ENCODE results near the gene AGAP6. TPM values are rescaled to one million over a fixed set of nuclear protein-coding genes. Genes with fewer than 3 reads are reported as not detected.
"Not testable (repeated sequence)": the region's sequence is repeated elsewhere in the genome, so short reads cannot be mapped to it uniquely, and the experiment has no call there.

Gene AGAP6
- polyA plus RNA-seq, 1 donor from 2014 or later, result 23.3 TPM

DNA sequence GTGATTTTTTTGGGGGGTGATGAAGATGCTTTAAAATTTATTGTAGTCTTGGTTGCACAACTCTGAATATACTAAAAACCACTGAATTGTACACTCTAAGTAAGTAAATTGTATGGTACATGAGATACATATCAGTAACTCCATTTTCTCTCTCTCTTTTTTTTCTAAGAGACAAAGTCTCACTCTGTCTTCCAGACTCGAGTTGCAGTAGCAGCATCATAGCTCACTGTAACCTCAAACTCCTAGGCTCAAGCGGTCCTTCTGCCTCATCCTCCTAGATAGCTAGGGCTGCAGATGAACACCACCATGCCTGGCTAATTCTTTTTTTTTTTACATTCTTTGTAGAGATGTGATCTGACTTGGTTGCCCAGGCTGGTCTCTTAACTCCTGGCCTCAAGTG is 39.5 kb upstream of the AGAP6 start:
- not testable (repeated sequence) for H4K20me1 ChIP-seq (ENCODE audit: insufficient read depth); H3K4me2 ChIP-seq (ENCODE audit: low read length); H3K36me3 ChIP-seq (ENCODE audit: insufficient read depth, low read length); H3K9me2 ChIP-seq (ENCODE audit: insufficient read depth, low read length); H3K27me3 ChIP-seq (ENCODE audit: insufficient read depth, low read depth, low read length); H3K79me2 ChIP-seq (replicated peaks; ENCODE audit: insufficient read depth, low read length); H3K9ac ChIP-seq (ENCODE audit: low read length); H3K9me3 ChIP-seq (ENCODE audit: low read length); H2AFZ ChIP-seq (ENCODE audit: low read depth, low read length); H3K4me3 ChIP-seq (ENCODE audit: low read length); H3F3A ChIP-seq (ENCODE audit: insufficient read depth, low read length, poor library complexity, severe bottlenecking); H3K27ac ChIP-seq (ENCODE audit: low read length)

DNA sequence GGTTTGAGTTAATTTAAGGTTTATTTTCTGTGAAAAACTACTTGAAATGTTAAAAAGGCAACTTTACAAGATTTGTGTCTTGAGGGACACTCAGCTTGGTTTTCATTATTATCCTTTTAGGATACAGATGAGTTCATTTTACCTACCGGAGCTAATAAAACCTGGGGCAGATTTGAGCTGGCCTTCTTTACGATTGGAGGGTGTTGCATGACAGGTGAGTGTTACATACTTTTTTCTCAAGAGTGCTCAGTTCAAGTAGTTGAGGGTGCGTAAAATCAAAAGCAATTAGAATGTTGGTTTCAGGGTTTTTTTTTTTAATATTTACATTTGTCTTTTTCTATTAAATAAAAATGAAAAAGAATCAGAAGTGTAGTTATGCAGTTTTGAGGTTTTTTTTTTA is 36.2 kb upstream of the AGAP6 start:
- H3K36me3 ChIP-seq (ENCODE audit: insufficient read depth, low read length); H3K9me3 ChIP-seq (ENCODE audit: low read length); H3K79me2 ChIP-seq (replicated peaks; ENCODE audit: insufficient read depth, low read length); H3K27me3 ChIP-seq (ENCODE audit: insufficient read depth, low read depth, low read length); H2AFZ ChIP-seq (ENCODE audit: low read depth, low read length); H3K27ac ChIP-seq (ENCODE audit: low read length); H3F3A ChIP-seq (ENCODE audit: insufficient read depth, low read length, poor library complexity, severe bottlenecking); H3K9ac ChIP-seq (ENCODE audit: low read length); H4K20me1 ChIP-seq (ENCODE audit: insufficient read depth); H3K9me2 ChIP-seq (ENCODE audit: insufficient read depth, low read length); H3K4me3 ChIP-seq (ENCODE audit: low read length); H3K4me2 ChIP-seq (ENCODE audit: low read length): not testable (repeated sequence)

DNA sequence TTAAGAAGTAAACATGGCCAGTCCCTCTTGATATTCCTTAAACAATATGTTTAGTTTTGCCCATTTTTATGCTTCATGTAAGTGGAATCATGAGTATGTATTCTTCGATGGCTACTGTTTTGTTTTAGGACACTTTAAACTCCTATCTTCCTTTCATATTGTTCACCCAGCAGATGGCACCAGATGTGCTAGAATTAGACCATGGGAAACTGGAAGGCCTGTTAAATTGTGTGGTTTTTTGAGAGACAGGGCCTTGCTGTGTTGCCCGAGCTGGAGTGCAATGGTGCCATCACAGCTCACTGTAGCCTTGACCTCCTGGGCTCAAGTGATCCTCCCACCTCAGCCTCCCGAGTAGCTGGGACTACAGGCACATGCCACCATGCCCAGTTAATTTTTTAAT is 35.1 kb upstream of the AGAP6 start:
- H3K9me3 ChIP-seq (ENCODE audit: low read length); H2AFZ ChIP-seq (ENCODE audit: low read depth, low read length); H3K9me2 ChIP-seq (ENCODE audit: insufficient read depth, low read length); H3K36me3 ChIP-seq (ENCODE audit: insufficient read depth, low read length); H3K27ac ChIP-seq (ENCODE audit: low read length); H3F3A ChIP-seq (ENCODE audit: insufficient read depth, low read length, poor library complexity, severe bottlenecking); H3K4me3 ChIP-seq (ENCODE audit: low read length); H3K79me2 ChIP-seq (replicated peaks; ENCODE audit: insufficient read depth, low read length); H3K9ac ChIP-seq (ENCODE audit: low read length); H4K20me1 ChIP-seq (ENCODE audit: insufficient read depth); H3K27me3 ChIP-seq (ENCODE audit: insufficient read depth, low read depth, low read length); H3K4me2 ChIP-seq (ENCODE audit: low read length): not testable (repeated sequence)

DNA sequence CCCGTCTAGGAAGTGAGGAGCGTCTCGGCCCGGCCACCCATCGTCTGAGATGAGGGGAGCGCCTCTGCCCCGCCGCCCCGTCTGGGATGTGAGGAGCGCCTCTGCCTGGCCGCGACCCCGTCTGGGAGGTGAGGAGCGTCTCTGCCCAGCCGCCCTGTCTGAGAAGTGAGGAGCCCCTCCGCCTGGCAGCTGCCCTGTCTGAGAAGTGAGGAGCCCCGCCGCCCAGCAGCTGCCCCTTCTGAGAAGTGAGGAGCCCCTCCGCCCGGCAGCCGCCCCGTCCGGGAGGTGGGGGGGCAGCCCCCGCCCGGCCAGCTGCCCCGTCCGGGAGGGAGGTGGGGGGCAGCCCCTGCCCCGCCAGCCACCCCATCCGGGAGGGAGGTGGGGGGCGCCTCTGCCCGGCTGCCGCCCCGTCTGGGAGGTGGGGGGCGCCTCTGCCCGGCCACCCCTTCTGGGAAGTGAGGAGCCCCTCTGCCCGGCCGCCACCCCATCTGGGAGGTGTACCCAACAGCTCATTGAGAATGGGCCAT is 17.8 kb upstream of the AGAP6 start:
- not testable (repeated sequence) for H3K4me2 ChIP-seq (ENCODE audit: low read length); H3F3A ChIP-seq (ENCODE audit: insufficient read depth, low read length, poor library complexity, severe bottlenecking); H3K27ac ChIP-seq (ENCODE audit: low read length); H3K9me2 ChIP-seq (ENCODE audit: insufficient read depth, low read length); H3K36me3 ChIP-seq (ENCODE audit: insufficient read depth, low read length); H3K9ac ChIP-seq (ENCODE audit: low read length); H3K27me3 ChIP-seq (ENCODE audit: insufficient read depth, low read depth, low read length); H2AFZ ChIP-seq (ENCODE audit: low read depth, low read length); H4K20me1 ChIP-seq (ENCODE audit: insufficient read depth); H3K9me3 ChIP-seq (ENCODE audit: low read length); H3K79me2 ChIP-seq (replicated peaks; ENCODE audit: insufficient read depth, low read length); H3K4me3 ChIP-seq (ENCODE audit: low read length)

DNA sequence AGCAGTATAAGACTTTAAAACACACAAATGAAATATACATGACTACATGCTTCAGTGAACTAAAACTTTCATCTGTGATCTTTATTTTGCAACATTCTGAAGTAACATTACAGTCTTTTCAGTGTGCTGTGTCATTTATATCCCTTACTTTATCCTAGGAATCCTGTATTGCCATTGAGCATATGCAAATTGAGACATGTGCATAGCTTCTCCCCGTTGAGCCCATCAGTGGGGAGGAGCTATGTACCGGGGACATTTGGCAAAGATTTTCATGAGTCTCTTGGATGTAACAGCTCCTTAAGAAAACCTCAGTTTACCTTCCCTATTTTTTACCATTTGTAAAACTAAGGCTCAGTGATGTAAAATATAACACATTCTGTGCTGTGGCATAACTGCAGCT is 16.7 kb upstream of the AGAP6 start:
- H3K79me2 ChIP-seq (replicated peaks; ENCODE audit: insufficient read depth, low read length); H3F3A ChIP-seq (ENCODE audit: insufficient read depth, low read length, poor library complexity, severe bottlenecking); H3K36me3 ChIP-seq (ENCODE audit: insufficient read depth, low read length): not testable (repeated sequence)

DNA sequence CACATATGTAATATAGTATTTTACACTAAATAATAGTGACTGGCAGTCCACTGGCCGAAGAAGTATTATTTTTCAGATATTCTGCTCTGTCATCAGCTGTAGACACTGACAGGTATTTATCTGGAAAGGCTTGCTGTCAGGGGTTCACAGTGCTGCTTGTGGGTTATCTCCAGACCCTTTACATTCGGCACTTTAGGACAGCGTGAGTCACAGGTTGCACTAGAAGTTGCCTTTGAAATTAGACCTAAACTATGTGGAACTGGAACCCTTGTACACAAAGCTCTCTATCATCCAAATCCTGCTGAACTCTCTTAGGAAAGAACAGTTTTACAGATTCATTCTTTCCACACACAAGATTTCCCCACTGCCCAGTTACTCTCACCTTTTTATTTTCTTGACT is 16.1 kb upstream of the AGAP6 start:
- not testable (repeated sequence) for H3F3A ChIP-seq (ENCODE audit: insufficient read depth, low read length, poor library complexity, severe bottlenecking); H4K20me1 ChIP-seq (ENCODE audit: insufficient read depth); H3K9me3 ChIP-seq (ENCODE audit: low read length); H3K27me3 ChIP-seq (ENCODE audit: insufficient read depth, low read depth, low read length); H3K4me2 ChIP-seq (ENCODE audit: low read length); H3K79me2 ChIP-seq (replicated peaks; ENCODE audit: insufficient read depth, low read length); H3K9me2 ChIP-seq (ENCODE audit: insufficient read depth, low read length); H3K9ac ChIP-seq (ENCODE audit: low read length); H3K27ac ChIP-seq (ENCODE audit: low read length); H3K36me3 ChIP-seq (ENCODE audit: insufficient read depth, low read length); H3K4me3 ChIP-seq (ENCODE audit: low read length); H2AFZ ChIP-seq (ENCODE audit: low read depth, low read length)

More for the DNA sequence above, 16.7 kb upstream of the AGAP6 start:
- H3K4me2 ChIP-seq (ENCODE audit: low read length); H2AFZ ChIP-seq (ENCODE audit: low read depth, low read length); H3K9ac ChIP-seq (ENCODE audit: low read length); H3K27me3 ChIP-seq (ENCODE audit: insufficient read depth, low read depth, low read length); H4K20me1 ChIP-seq (ENCODE audit: insufficient read depth); H3K4me3 ChIP-seq (ENCODE audit: low read length); H3K9me2 ChIP-seq (ENCODE audit: insufficient read depth, low read length); H3K27ac ChIP-seq (ENCODE audit: low read length); H3K9me3 ChIP-seq (ENCODE audit: low read length): not testable (repeated sequence)

DNA sequence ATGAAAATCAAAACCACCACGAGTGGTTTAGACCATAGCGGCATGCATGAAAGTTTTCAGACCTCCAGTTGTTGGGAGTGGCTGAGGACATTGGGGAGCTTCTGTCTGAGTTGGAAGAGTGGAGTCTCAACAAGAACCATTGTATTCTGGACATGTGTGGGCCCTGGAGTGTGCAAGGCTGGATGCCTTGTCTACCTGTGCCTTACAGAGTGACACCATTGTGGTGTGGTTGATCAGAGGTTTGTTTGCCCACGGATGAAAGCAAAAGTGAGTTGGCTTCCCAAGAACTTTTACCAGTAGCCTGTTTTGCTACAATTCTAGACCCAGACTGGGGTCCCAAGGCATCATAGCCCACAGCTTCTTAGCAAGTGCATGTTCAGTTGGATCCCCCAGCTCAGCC is 10.4 kb upstream of the AGAP6 start:
- not testable (repeated sequence) for H4K20me1 ChIP-seq (ENCODE audit: insufficient read depth); H2AFZ ChIP-seq (ENCODE audit: low read depth, low read length); H3K79me2 ChIP-seq (replicated peaks; ENCODE audit: insufficient read depth, low read length); H3K9me3 ChIP-seq (ENCODE audit: low read length); H3K27me3 ChIP-seq (ENCODE audit: insufficient read depth, low read depth, low read length); H3K4me2 ChIP-seq (ENCODE audit: low read length); H3K9me2 ChIP-seq (ENCODE audit: insufficient read depth, low read length); H3K4me3 ChIP-seq (ENCODE audit: low read length); H3F3A ChIP-seq (ENCODE audit: insufficient read depth, low read length, poor library complexity, severe bottlenecking); H3K9ac ChIP-seq (ENCODE audit: low read length); H3K36me3 ChIP-seq (ENCODE audit: insufficient read depth, low read length); H3K27ac ChIP-seq (ENCODE audit: low read length)

DNA sequence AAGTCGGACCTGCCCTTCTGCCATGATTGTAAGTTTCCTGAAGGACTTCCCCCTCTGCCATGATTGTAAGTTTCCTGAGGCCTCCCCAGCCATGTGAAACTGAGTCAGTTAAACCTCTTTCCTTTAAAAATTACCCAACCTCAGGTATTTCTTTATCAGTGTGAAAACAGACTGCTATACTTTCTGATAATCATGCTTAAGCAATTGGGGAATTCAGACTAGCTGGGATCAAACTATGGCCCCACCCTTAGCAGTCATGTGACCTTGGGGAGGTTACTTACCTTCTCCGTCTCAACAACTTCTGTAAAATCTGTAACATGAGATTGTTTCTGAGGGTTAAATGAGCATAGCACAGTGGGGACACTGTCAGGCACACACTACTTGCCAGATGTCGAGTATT is 999 bp upstream of the AGAP6 start:
- not testable (repeated sequence) for H3K9me3 ChIP-seq (ENCODE audit: low read length); H3K4me3 ChIP-seq (ENCODE audit: low read length); H3K36me3 ChIP-seq (ENCODE audit: insufficient read depth, low read length); H3K27me3 ChIP-seq (ENCODE audit: insufficient read depth, low read depth, low read length); H3K79me2 ChIP-seq (replicated peaks; ENCODE audit: insufficient read depth, low read length); H3F3A ChIP-seq (ENCODE audit: insufficient read depth, low read length, poor library complexity, severe bottlenecking); H2AFZ ChIP-seq (ENCODE audit: low read depth, low read length); H3K27ac ChIP-seq (ENCODE audit: low read length); H3K4me2 ChIP-seq (ENCODE audit: low read length); H3K9ac ChIP-seq (ENCODE audit: low read length); H4K20me1 ChIP-seq (ENCODE audit: insufficient read depth); H3K9me2 ChIP-seq (ENCODE audit: insufficient read depth, low read length)

Data from neural cell (in vitro differentiated cells).